ENCODE data around the gene TEX13B. TPM values are rescaled to one million over a fixed set of nuclear protein-coding genes. Genes with fewer than 3 reads are reported as not detected.

TEX13B gene
- total RNA-seq: not detected

GRCh38 chrX:107982356-107982755, at the start of gene TEX13B:
Gene TEX13B, minus strand, starts transcription at chrX:107982370. Its CDS starts 243 bp downstream, at chrX:107982127.
- POLR2A ChIA-PET: no interaction called here
- CTCF ChIA-PET: no interaction called here
- Mint-ChIP-seq H3K9me3 (no peaks in the 10 kb centered on the region), H3K36me3 (ENCODE audit: low read depth) (no peaks in the 10 kb centered on the region), H3K27ac (no peak within 1 kb of the TSS), H3K4me3 (no peak within 1 kb of the TSS), H3K4me1 (peaks cover 2% of the 10 kb centered on the region), H3K27me3 (no peaks in the 10 kb centered on the region)
- no peak for DNase-seq

GRCh38 chrX:108029928-108030711, 48.0 kb upstream of the TEX13B start:
- H3K36me3 Mint-ChIP-seq (ENCODE audit: low read depth): no peaks in the 10 kb centered on the region
- ChIA-PET POLR2A (no interaction called here), CTCF (no interaction called here)
- H3K27ac Mint-ChIP-seq: no peak overlapping the region
- H3K27me3 Mint-ChIP-seq: peaks cover 2% of the 10 kb centered on the region
- DNase-seq: no peak
- H3K4me3 Mint-ChIP-seq: no peak overlapping the region
- H3K4me1 Mint-ChIP-seq: peaks cover 7% of the 10 kb centered on the region
- no peaks in the 10 kb centered on the region for H3K9me3 Mint-ChIP-seq

GRCh38 chrX:108028854-108029253, 46.7 kb upstream of the TEX13B start:
- no peak overlapping the region for H3K4me3 Mint-ChIP-seq
- DNase-seq: no peak
- H3K4me1 Mint-ChIP-seq: peaks cover 11% of the 10 kb centered on the region
- no peaks in the 10 kb centered on the region for H3K36me3 Mint-ChIP-seq (ENCODE audit: low read depth)
- CTCF ChIA-PET: no interaction called here
- no peaks in the 10 kb centered on the region for H3K9me3 Mint-ChIP-seq
- H3K27ac Mint-ChIP-seq: no peak overlapping the region
- peaks cover 2% of the 10 kb centered on the region for H3K27me3 Mint-ChIP-seq
- POLR2A ChIA-PET: no interaction called here

GRCh38 chrX:108025954-108026600, 43.9 kb upstream of the TEX13B start:
- peaks cover 27% of the 10 kb centered on the region for H3K4me1 Mint-ChIP-seq

GRCh38 chrX:108025376-108025775, 43.2 kb upstream of the TEX13B start:
- peaks cover 34% of the 10 kb centered on the region for H3K4me1 Mint-ChIP-seq
- no peak overlapping the region for H3K4me3 Mint-ChIP-seq
- ChIA-PET POLR2A (no interaction called here), CTCF (no interaction called here)
- DNase-seq: no peak
- no peaks in the 10 kb centered on the region for H3K36me3 Mint-ChIP-seq (ENCODE audit: low read depth)
- H3K27ac Mint-ChIP-seq: no peak overlapping the region
- peaks cover 4% of the 10 kb centered on the region for H3K27me3 Mint-ChIP-seq
- peaks cover 3% of the 10 kb centered on the region for H3K9me3 Mint-ChIP-seq

More at GRCh38 chrX:108025954-108026600, 43.9 kb upstream of the TEX13B start:
- POLR2A ChIA-PET: no interaction called here
- H3K27me3 Mint-ChIP-seq: peaks cover 4% of the 10 kb centered on the region
- H3K4me3 Mint-ChIP-seq: no peak overlapping the region
- no peaks in the 10 kb centered on the region for H3K36me3 Mint-ChIP-seq (ENCODE audit: low read depth)
- CTCF ChIA-PET: no interaction called here
- H3K9me3 Mint-ChIP-seq: peaks cover 3% of the 10 kb centered on the region
- DNase-seq: no peak
- H3K27ac Mint-ChIP-seq: no peak overlapping the region

GRCh38 chrX:108022491-108023089, 40.4 kb upstream of the TEX13B start:
- H3K4me1 Mint-ChIP-seq: peaks cover 57% of the 10 kb centered on the region
- H3K4me3 Mint-ChIP-seq: no peak overlapping the region
- ChIA-PET POLR2A (no interaction called here), CTCF (no interaction called here)
- H3K27me3 Mint-ChIP-seq: peaks cover 4% of the 10 kb centered on the region
- DNase-seq: no peak
- H3K9me3 Mint-ChIP-seq: peaks cover 3% of the 10 kb centered on the region
- no peak overlapping the region for H3K27ac Mint-ChIP-seq
- no peaks in the 10 kb centered on the region for H3K36me3 Mint-ChIP-seq (ENCODE audit: low read depth)

GRCh38 chrX:108020631-108021030, 38.5 kb upstream of the TEX13B start:
- H3K27me3 Mint-ChIP-seq: peaks cover 2% of the 10 kb centered on the region
- peak overlapping the region; percentile 71 for H3K27ac Mint-ChIP-seq
- no peak for DNase-seq
- peak overlapping the region; percentile 73 for H3K4me3 Mint-ChIP-seq
- H3K4me1 Mint-ChIP-seq: peaks cover 53% of the 10 kb centered on the region
- CTCF ChIA-PET: interaction anchor here (0.9 to 1.6 kb wide), 2 partner anchors 15 to 50 kb away, joined by 3 read pairs; no protein-coding TSS in a partner anchor
- POLR2A ChIA-PET: no interaction called here
- H3K36me3 Mint-ChIP-seq (ENCODE audit: low read depth): no peaks in the 10 kb centered on the region
- H3K9me3 Mint-ChIP-seq: peaks cover 6% of the 10 kb centered on the region

GRCh38 chrX:108019382-108019875, 37.3 kb upstream of the TEX13B start:
- Mint-ChIP-seq H3K9me3 (peaks cover 6% of the 10 kb centered on the region), H3K4me1 (peaks cover 50% of the 10 kb centered on the region), H3K27ac (peak overlapping the region; percentile 96), H3K27me3 (peaks cover 2% of the 10 kb centered on the region), H3K4me3 (peak overlapping the region; percentile 73), H3K36me3 (ENCODE audit: low read depth) (no peaks in the 10 kb centered on the region)
- peak; percentile 7 for DNase-seq
- ChIA-PET CTCF (no interaction called here), POLR2A (no interaction called here)

- ChIA-PET CTCF (no interaction called here), POLR2A (no interaction called here)
- DNase-seq: peak; percentile 60
- H3K4me1 Mint-ChIP-seq: peaks cover 49% of the 10 kb centered on the region
- peaks cover 1% of the 10 kb centered on the region for H3K27me3 Mint-ChIP-seq
- H3K36me3 Mint-ChIP-seq (ENCODE audit: low read depth): peaks cover 2% of the 10 kb centered on the region
- peak overlapping the region; percentile 73 for H3K4me3 Mint-ChIP-seq
- peak overlapping the region; percentile 96 for H3K27ac Mint-ChIP-seq
- H3K9me3 Mint-ChIP-seq: peaks cover 6% of the 10 kb centered on the region
Observed at GRCh38 chrX:108018656-108019381, 36.6 kb upstream of the TEX13B start.

- Mint-ChIP-seq H3K4me1 (peaks cover 8% of the 10 kb centered on the region), H3K27ac (peak overlapping the region; percentile 13), H3K9me3 (peaks cover 4% of the 10 kb centered on the region), H3K4me3 (no peak overlapping the region), H3K36me3 (ENCODE audit: low read depth) (no peaks in the 10 kb centered on the region), H3K27me3 (peaks cover 11% of the 10 kb centered on the region)
- DNase-seq: peak; percentile 31
- POLR2A ChIA-PET: no interaction called here
- CTCF ChIA-PET: no interaction called here
Observed at GRCh38 chrX:108001218-108001814, 19.1 kb upstream of the TEX13B start.

GRCh38 chrX:108000751-108001150, 18.6 kb upstream of the TEX13B start:
- ChIA-PET POLR2A (no interaction called here), CTCF (interaction anchor here (1.5 kb wide), 1 partner anchor 9 kb away, joined by 5 read pairs; no protein-coding TSS in a partner anchor)
- H3K9me3 Mint-ChIP-seq: peaks cover 4% of the 10 kb centered on the region
- H3K4me1 Mint-ChIP-seq: peaks cover 8% of the 10 kb centered on the region
- H3K27me3 Mint-ChIP-seq: peaks cover 11% of the 10 kb centered on the region
- H3K36me3 Mint-ChIP-seq (ENCODE audit: low read depth): no peaks in the 10 kb centered on the region
- DNase-seq: no peak
- H3K4me3 Mint-ChIP-seq: no peak overlapping the region
- H3K27ac Mint-ChIP-seq: no peak overlapping the region

- peaks cover 7% of the 10 kb centered on the region for H3K9me3 Mint-ChIP-seq
Observed at GRCh38 chrX:107996124-107996523, 14.0 kb upstream of the TEX13B start.

More at GRCh38 chrX:107996124-107996523, 14.0 kb upstream of the TEX13B start:
- ChIA-PET CTCF (no interaction called here), POLR2A (no interaction called here)
- Mint-ChIP-seq H3K36me3 (ENCODE audit: low read depth) (no peaks in the 10 kb centered on the region), H3K27me3 (no peaks in the 10 kb centered on the region), H3K4me3 (no peak overlapping the region), H3K4me1 (peaks cover 2% of the 10 kb centered on the region), H3K27ac (no peak overlapping the region)
- no peak for DNase-seq
